K562 (cell line): ENCODE results near the gene MAB21L2.

Experiments
- CBX8 ChIP-seq: fragments of 200-600 bp; sonication (generic); IDR thresholded peaks from 2 replicates; pipeline ENCODE4 v1.6.1; 2012; ENCODE audit warnings: borderline replicate concordance, mixed run types, low read depth, mild to moderate bottlenecking, moderate library complexity, mixed read lengths, low read length, control low read depth, inconsistent platforms; ENCODE audit not compliant: poor library complexity, severe bottlenecking; ENCODE audit errors: extremely low read depth
- CC2D1A ChIP-seq: fragments of 450-650 bp; IDR thresholded peaks from 2 replicates; pipeline ENCODE4 v1.6.1; 2017; ENCODE audit warnings: mild to moderate bottlenecking
- FOXJ2 ChIP-seq: fragments of 200-800 bp; sonication (Bioruptor generic); IDR thresholded peaks from 2 replicates; pipeline ENCODE4 v1.6.1; 2016; ENCODE audit warnings: missing genetic modification characterization, missing compliant biosample characterization
- POLR2A ChIP-seq: fragments of 450-650 bp; conservative IDR thresholded peaks from 2 replicates; pipeline ENCODE4 v1.6.1; 2016
- SOX6 ChIP-seq: fragments of 450-650 bp; IDR thresholded peaks from 2 replicates; pipeline ENCODE4 v1.6.1; 2014; ENCODE audit warnings: mild to moderate bottlenecking
- TEAD4 ChIP-seq, 2 experiments: sonication (generic) in 1 of 2; formaldehyde crosslinking in 1 of 2; IDR thresholded peaks; 2 replicates each; pipeline versions ENCODE4 v1.6.1 to v1.8.0; 2012 to 2022; ENCODE audit warnings: borderline replicate concordance in 1 of 2, inconsistent platforms in 1 of 2, low read length in 1 of 2, mild to moderate bottlenecking in 1 of 2, missing genetic modification reagents in 1 of 2
- ZNF143 ChIP-seq: sonication (generic); formaldehyde crosslinking; IDR thresholded peaks from 2 replicates; pipeline ENCODE4 v1.9.0; 2022; ENCODE audit warnings: mild to moderate bottlenecking, missing genetic modification reagents
- TF ChIP-seq, protein P1 (sequence below): fragments of 250-450 bp; sonication (Bioruptor Pico); IDR thresholded peaks from 2 replicates; pipeline ENCODE4 v1.4.0; 2020; ENCODE audit warnings: mild to moderate bottlenecking, moderate library complexity
- TF ChIP-seq, protein P2 (sequence below), 3 experiments: IDR thresholded peaks in 2 of 3; conservative IDR thresholded peaks in 1 of 3; 2 replicates each; pipeline ENCODE4 v1.5.1; 2011 to 2012; ENCODE audit warnings: low read length in 3 of 3, mild to moderate bottlenecking in 3 of 3, control low read depth in 2 of 3, improper control_type of control experiment in 1 of 3, inconsistent platforms in 1 of 3, low read depth in 1 of 3, mixed read lengths in 1 of 3, moderate library complexity in 1 of 3; ENCODE audit not compliant: insufficient read depth in 2 of 3

DNA sequence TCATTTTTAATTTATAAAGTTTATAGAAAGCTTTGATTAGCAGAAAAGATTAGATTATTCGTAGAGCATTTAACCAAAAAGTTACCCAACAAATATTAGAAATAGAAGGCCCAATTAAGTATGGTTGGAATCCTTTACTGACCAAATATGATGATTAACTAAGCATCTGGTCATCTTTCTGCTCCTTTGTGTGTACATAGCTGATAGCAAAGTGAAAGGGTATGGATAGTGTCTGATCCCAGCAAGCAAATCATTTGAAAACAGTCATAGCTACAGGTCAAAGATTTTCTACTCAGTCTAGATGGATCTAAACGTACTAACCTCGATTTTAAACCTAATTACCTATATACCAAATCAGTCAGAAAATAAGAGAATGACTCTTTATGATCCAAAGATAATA is 7.3 kb upstream of the MAB21L2 start:
- no peak for TF ChIP-seq ZNF143 (CRISPR knock-in tag)
- TF ChIP-seq POLR2A, result no peak
- no peak; the same call in 1 of the 2 replicates for TF ChIP-seq TEAD4 (IDR thresholded peaks at IDR 0.05; ENCODE audit: low read length)
- no peak for TF ChIP-seq TEAD4 (CRISPR knock-in tag; IDR thresholded peaks at IDR 0.05; ENCODE audit: borderline replicate concordance)
- TF ChIP-seq SOX6, result no peak
- no peak for TF ChIP-seq CBX8
- TF ChIP-seq, protein P1, sequence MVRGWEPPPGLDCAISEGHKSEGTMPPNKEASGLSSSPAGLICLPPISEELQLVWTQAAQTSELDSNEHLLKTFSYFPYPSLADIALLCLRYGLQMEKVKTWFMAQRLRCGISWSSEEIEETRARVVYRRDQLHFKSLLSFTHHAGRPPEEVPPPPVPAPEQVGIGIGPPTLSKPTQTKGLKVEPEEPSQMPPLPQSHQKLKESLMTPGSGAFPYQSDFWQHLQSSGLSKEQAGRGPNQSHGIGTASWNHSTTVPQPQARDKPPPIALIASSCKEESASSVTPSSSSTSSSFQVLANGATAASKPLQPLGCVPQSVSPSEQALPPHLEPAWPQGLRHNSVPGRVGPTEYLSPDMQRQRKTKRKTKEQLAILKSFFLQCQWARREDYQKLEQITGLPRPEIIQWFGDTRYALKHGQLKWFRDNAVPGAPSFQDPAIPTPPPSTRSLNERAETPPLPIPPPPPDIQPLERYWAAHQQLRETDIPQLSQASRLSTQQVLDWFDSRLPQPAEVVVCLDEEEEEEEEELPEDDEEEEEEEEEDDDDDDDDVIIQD (CRISPR knock-in tag), result no peak
- no peak for TF ChIP-seq FOXJ2 (tag)
- TF ChIP-seq CC2D1A, result no peak
- TF ChIP-seq, protein P2, sequence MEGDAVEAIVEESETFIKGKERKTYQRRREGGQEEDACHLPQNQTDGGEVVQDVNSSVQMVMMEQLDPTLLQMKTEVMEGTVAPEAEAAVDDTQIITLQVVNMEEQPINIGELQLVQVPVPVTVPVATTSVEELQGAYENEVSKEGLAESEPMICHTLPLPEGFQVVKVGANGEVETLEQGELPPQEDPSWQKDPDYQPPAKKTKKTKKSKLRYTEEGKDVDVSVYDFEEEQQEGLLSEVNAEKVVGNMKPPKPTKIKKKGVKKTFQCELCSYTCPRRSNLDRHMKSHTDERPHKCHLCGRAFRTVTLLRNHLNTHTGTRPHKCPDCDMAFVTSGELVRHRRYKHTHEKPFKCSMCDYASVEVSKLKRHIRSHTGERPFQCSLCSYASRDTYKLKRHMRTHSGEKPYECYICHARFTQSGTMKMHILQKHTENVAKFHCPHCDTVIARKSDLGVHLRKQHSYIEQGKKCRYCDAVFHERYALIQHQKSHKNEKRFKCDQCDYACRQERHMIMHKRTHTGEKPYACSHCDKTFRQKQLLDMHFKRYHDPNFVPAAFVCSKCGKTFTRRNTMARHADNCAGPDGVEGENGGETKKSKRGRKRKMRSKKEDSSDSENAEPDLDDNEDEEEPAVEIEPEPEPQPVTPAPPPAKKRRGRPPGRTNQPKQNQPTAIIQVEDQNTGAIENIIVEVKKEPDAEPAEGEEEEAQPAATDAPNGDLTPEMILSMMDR (IDR thresholded peaks at IDR 0.05 in 2 of 3, conservative IDR thresholded peaks at IDR 0.05 in 1 of 3; ENCODE audit: insufficient read depth in 2 of 3, low read depth in 1 of 3, low read length in 3 of 3), result no peak
